KBM-7 (cell line): ENCODE measurements around the gene PLCH2.

Experiments
- DNase-seq: peaks from one replicate; pipeline ENCODE4 v3.0.0-alpha.2; 2015
- in situ Hi-C: fragments of 300-500 bp; cut with MboI; formaldehyde crosslinking; loops from 2 replicates; pipeline ENCODE4 v1.14.3; 2020; ENCODE audit warnings: low sequenced_read_pairs, low pct_unique_long_range_greater_than_20kb, mixed read lengths

PLCH2 gene

GRCh38 chr1:2530513-2531361 lies 54.6 kb downstream of the PLCH2 start:
- in situ Hi-C loops, result no loop called here
- no peak for DNase-seq

- no peak for DNase-seq
- in situ Hi-C loops, result no loop called here
These were observed 56.5 kb downstream of the PLCH2 start for GRCh38 chr1:2532485-2533160.

GRCh38 chr1:2533365-2533764 lies 57.3 kb downstream of the PLCH2 start:
- DNase-seq, result no peak
- in situ Hi-C loops, result no loop called here

- in situ Hi-C loops, result no loop called here
- DNase-seq, result no peak
These were observed 58.2 kb downstream of the PLCH2 start for GRCh38 chr1:2534315-2534686.

GRCh38 chr1:2534687-2535441 lies 58.8 kb downstream of the PLCH2 start:
- DNase-seq, result no peak

GRCh38 chr1:2535455-2535854 lies 59.4 kb downstream of the PLCH2 start:
- no peak for DNase-seq
- in situ Hi-C loops, result no loop called here

More at GRCh38 chr1:2534687-2535441, 58.8 kb downstream of the PLCH2 start:
- in situ Hi-C loops, result no loop called here

GRCh38 chr1:2535981-2536380 lies 59.9 kb downstream of the PLCH2 start:
- in situ Hi-C loops, result no loop called here
- DNase-seq, result no peak

GRCh38 chr1:2537784-2538115 lies 61.7 kb downstream of the PLCH2 start:
- DNase-seq, result no peak
- in situ Hi-C loops, result no loop called here

- in situ Hi-C loops, result no loop called here
- DNase-seq, result no peak
These were observed 62.3 kb downstream of the PLCH2 start for GRCh38 chr1:2538376-2538775.

- no peak for DNase-seq
- in situ Hi-C loops, result no loop called here
These were observed 62.8 kb downstream of the PLCH2 start for GRCh38 chr1:2538872-2539271.

- in situ Hi-C loops, result no loop called here
- peak; percentile 56 for DNase-seq
These were observed 63.3 kb downstream of the PLCH2 start for GRCh38 chr1:2539312-2539907.

- DNase-seq, result no peak
- in situ Hi-C loops, result no loop called here
These were observed 64.9 kb downstream of the PLCH2 start for GRCh38 chr1:2540816-2541492.

GRCh38 chr1:2541619-2542245 lies 65.6 kb downstream of the PLCH2 start:
- in situ Hi-C loops, result no loop called here
- no peak for DNase-seq

- DNase-seq, result no peak
- in situ Hi-C loops, result no loop called here
These were observed 66.3 kb downstream of the PLCH2 start for GRCh38 chr1:2542246-2542915.

- DNase-seq, result no peak
- in situ Hi-C loops, result no loop called here
These were observed 67.5 kb downstream of the PLCH2 start for GRCh38 chr1:2543543-2544092.

GRCh38 chr1:2544093-2544874 lies 68.2 kb downstream of the PLCH2 start:
- in situ Hi-C loops, result no loop called here
- DNase-seq, result no peak

- no peak for DNase-seq
- in situ Hi-C loops, result no loop called here
These were observed 69.0 kb downstream of the PLCH2 start for GRCh38 chr1:2544875-2545640.
